HG03565 (cell line): Measurements from ENCODE around the gene C19orf33.
"Not testable (repeated sequence)": the region's sequence is repeated elsewhere in the genome, so short reads cannot be mapped to it uniquely, and the experiment has no call there.

Experiments
- ATAC-seq: cut with Tn5 transposase; IDR thresholded peaks from one replicate; pipeline ENCODE4 v1.9.1; 2021; ENCODE audit warnings: mild to moderate bottlenecking, moderate library complexity; ENCODE audit not compliant: unreplicated experiment

The C19orf33 gene

GRCh38 chr19:38303517-38304351 is at the start of gene C19orf33:
Gene C19orf33, plus strand, starts transcription at chr19:38304251. Its CDS starts 11 bp downstream, at chr19:38304262.
- ATAC-seq = no peak

DNA sequence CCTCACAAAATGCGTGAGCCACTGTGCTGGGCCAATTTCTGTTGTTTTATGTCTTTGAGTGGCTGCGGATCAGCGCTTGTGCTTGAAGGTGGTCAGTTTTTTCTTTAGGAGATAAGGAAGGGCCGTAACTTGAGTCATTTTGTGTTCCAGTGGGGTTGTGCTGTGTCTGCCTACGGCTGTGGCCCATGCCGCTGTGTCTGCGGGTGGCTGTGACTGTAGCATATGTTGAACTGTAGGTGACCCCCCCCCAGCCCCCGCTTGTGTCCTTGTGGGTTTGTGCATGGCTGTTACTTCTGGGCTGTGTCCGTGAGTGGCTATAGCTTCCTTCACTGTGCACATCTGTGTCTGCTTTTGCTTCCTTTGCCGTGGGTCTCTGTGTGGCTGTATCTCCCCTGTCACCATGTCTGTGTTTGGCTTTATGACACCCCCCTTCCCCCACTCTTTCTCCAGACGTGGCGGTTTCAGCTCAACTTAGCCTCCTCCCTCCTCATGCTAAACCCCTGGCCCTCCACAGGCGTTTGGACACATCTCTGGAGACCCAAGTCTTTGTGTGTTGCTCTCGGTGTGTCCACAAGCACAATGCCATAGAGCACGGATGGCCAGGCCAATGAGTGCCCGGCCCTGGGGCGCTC is 48.6 kb upstream of the C19orf33 start:
- no peak for ATAC-seq

DNA sequence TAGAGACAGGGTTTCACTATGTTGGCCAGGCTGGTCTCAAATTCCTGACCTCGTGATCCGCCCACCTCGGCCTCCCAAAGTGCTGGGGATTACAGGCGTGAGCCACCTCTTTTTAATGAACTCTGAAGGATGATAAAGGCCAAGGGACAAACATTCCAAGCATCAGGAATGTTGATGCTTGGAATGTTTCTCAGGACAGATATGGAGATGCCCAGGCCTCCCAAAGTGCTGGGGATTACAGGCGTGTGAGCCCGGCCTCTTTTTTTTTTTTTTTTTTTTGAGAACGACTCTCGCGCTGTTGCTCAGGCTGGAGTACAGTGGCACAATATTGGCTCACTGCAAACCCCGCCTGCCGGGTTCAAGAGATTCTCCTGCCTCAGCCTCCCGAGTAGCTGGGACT is 42.1 kb upstream of the C19orf33 start:
- ATAC-seq = not testable (repeated sequence)

GRCh38 chr19:38262585-38263268 is 41.3 kb upstream of the C19orf33 start:
- no peak for ATAC-seq

DNA sequence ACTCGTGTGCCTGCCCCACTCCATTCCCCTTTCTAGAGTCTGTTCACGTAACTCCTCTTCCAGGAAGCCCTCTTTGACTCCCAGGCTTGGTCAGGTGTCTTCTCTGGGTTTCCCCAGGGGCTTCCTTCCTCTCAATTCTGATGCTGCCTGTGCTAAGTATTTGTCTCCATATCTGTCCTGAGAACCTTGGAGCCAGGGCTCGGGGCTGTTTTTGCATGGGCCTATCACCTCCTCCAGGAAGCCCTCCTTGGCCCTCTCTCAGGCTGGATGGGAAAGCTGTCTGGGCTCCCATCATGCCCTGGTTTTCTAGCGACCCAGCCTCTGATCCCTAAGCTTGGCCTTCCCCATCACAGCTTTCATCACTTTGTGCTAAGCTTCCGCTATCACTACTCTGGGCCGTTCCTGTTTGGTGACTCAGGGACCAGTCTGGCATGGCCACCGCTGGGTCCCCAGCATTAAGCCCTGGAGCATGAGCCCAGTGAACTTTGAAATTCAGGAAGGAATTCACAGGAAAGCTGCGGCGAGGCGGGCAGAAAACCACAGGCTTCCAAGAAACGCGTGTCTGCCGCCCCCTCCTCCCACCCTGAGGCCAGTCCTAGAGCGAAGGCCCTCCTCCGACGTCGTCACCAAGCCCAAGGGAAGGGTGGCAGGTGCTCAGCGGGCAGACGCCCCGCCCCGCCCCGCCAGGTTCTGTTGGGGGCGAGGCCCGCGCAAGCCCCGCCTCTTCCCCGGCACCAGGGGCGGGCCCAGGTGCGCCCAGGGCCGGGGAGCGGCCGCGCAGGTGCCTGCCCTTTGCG is 40.2 kb upstream of the C19orf33 start:
- no peak for ATAC-seq

GRCh38 chr19:38264486-38265212 is 39.4 kb upstream of the C19orf33 start, which contains the start of gene SPINT2:
Gene SPINT2, plus strand, starts transcription at chr19:38264573. Its CDS starts 320 bp downstream, at chr19:38264893.
- peak; percentile 45 for ATAC-seq

- no peak for ATAC-seq
Observed at GRCh38 chr19:38265213-38265861, 38.7 kb upstream of the C19orf33 start.

GRCh38 chr19:38265921-38266429 is 38.1 kb upstream of the C19orf33 start:
- no peak for ATAC-seq

DNA sequence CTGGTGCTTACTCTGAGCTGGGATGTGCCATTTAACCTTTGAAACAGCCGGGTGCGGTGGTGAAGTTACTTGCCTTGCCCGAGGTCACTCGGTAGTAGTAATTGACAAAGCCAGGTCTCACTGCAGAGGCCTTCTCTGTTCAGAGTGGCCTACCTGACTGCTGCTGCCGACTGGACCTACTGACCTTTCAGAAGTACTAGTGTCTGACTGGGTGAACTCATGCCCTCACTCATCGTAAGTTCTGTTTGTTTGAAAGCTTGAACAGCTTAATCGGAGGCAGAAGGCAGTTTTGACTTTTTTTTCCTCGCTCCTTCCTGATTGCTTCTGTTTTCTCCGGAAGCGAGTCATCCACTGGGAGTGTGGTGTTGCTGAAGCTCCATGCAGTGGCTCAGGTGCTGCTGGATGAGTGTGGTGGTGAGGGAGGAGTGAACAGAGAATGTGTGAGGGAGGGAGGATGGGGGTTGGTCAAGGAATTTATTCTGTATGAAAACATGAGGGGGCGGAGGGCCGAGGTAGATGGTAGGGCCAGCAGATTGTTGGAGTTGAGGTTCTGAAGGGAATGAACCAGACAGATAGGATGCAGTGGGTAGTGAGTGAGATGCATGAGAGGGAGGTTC is 37.0 kb upstream of the C19orf33 start:
- no peak for ATAC-seq

- ATAC-seq = no peak
Observed at GRCh38 chr19:38267761-38268483, 36.1 kb upstream of the C19orf33 start.

- ATAC-seq = no peak
Observed at GRCh38 chr19:38268539-38268938, 35.5 kb upstream of the C19orf33 start.

DNA sequence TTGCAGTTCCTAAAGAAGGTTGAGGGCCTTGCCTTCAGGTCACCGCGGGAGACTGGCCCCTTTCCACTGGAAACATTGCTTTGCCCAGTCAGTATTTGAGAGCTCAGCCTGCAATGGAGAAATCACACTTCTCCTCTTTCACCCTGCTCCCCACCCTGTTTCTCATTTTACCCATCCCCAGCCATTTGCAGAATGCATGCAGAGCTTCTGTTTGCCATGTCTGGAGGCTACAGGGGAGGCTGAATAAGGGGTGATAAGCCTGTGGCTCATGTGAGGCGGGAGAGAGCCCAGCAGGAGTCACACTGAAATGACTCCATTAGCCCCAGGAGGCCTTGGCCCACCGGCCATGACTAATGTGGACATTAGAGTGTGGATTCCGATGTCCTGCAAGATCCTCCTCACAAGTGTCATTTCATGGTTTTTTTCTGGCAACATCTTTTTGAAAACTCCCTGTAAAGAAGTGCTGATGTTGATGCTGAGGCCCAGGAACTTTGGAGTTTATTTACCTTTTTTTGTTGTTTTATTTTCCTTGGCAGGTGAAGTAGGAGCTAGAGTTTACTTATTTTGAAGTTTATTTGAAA is 33.4 kb upstream of the C19orf33 start:
- ATAC-seq = no peak

DNA sequence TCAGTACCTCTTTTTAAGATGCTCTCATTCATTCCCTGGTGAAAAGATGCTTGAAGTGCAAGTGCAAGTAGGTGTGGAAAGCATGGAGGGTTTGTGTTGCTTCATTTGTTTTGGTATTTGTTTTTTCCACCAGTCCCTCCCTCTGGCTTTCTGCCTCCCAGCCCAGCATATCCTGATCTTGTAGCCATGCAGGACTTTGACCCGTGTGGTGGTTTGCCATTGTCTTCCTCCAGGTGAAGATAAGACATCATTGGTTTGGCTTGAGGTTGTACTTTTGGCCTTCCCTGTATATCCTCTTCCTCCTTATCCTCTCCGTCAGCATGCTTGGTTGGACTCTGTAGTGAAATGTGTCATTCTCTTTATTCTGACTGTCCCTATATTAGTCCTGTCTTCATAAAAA is 30.6 kb upstream of the C19orf33 start:
- ATAC-seq = no peak

GRCh38 chr19:38274739-38275138 is 29.3 kb upstream of the C19orf33 start:
- no peak for ATAC-seq

DNA sequence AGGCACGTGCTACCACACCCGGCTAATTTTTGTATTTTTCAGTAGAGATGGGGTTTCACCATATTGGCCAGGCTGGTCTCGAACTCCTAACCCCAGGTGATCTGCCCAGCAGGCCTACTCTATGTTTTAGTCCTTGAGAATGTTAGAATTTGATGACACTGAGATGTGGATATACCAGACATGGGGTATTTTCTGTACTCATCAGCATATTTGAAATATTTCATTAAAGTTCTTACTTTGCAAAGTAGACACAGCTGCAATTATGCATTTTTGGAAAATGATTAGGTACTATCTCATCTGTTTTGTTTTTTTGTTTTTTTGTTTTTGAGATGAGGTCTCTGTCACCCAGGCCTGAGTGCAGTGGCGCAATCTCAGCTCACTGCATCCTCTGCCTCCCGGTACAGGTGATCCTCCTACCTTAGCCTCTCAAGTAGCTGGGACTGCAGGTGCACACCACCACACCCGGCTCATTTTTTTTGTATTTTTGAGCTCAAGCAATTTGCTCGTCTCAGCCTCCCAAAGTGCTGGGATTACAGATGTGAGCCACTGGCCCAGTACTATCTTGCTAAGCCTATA is 27.0 kb upstream of the C19orf33 start:
- no peak for ATAC-seq

- no peak for ATAC-seq
Observed at GRCh38 chr19:38277549-38277948, 26.5 kb upstream of the C19orf33 start.

DNA sequence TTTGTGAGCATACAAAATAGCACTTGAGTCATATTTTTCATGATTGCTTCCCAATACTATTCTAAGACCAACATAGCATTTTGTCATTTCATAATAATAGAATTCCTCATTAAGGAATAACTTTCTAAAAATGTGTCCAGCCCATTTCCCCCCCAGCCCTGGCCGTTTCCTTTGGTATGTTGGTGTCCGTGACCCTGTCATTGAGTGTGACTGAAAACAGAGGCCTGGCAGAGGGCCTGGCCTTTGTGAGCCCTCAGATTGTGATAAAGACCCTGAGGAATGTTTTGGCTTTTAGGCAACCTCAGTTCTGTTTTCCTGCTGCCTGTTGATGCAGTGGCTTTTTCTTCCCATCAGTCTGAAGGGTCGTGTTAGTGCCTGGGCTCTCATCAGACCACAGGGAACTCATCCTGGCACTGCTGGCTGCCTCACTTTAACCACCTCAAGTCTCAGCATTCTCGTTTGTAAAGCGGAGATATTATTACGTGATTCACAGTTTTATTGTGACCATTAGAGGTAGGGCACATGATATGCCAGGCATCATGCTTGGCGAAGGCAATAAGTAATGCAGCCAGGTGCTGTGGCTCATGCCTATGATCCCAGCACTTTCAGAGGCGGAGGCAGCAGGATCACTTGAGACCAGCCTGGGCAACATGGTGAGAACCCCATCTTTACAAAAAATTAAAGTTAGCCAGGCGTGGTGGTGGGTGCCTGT is 25.9 kb upstream of the C19orf33 start:
- no peak for ATAC-seq
